HG02642 (cell line): ENCODE measurements around the gene PTPRG.

Experiments
- ATAC-seq: cut with Tn5 transposase; IDR thresholded peaks from one replicate; pipeline ENCODE4 v1.9.1; 2021; ENCODE audit warnings: mild to moderate bottlenecking; ENCODE audit not compliant: unreplicated experiment, poor library complexity

The PTPRG gene

GRCh38 chr3:62214850-62215249 lies 653.5 kb downstream of the PTPRG start:
- no peak for ATAC-seq

GRCh38 chr3:62220616-62221015 lies 659.2 kb downstream of the PTPRG start:
- ATAC-seq: no peak

- no peak for ATAC-seq
Measured at GRCh38 chr3:62225051-62225450, 663.7 kb downstream of the PTPRG start.

- ATAC-seq: no peak
Measured at GRCh38 chr3:62226601-62227339, 665.4 kb downstream of the PTPRG start.

- ATAC-seq: no peak
Measured at GRCh38 chr3:62228467-62228866, 667.1 kb downstream of the PTPRG start.

GRCh38 chr3:62229211-62229610 lies 667.8 kb downstream of the PTPRG start:
- no peak for ATAC-seq

GRCh38 chr3:62229908-62230307 lies 668.5 kb downstream of the PTPRG start:
- no peak for ATAC-seq

- ATAC-seq: no peak
Measured at GRCh38 chr3:62233065-62233464, 671.7 kb downstream of the PTPRG start.

GRCh38 chr3:62236016-62236415 lies 674.6 kb downstream of the PTPRG start:
- no peak for ATAC-seq

GRCh38 chr3:62237286-62237948 lies 676.0 kb downstream of the PTPRG start:
- no peak for ATAC-seq

- peak; percentile 76 for ATAC-seq
Measured at GRCh38 chr3:62238003-62238402, 676.6 kb downstream of the PTPRG start.

GRCh38 chr3:62238431-62238830 lies 677.1 kb downstream of the PTPRG start:
- ATAC-seq: peak; percentile 49

- no peak for ATAC-seq
Measured at GRCh38 chr3:62241279-62241678, 679.9 kb downstream of the PTPRG start.

- ATAC-seq: no peak
Measured at GRCh38 chr3:62242831-62243509, 681.6 kb downstream of the PTPRG start.

GRCh38 chr3:62246094-62246493 lies 684.7 kb downstream of the PTPRG start:
- no peak for ATAC-seq

- no peak for ATAC-seq
Measured at GRCh38 chr3:62246985-62247384, 685.6 kb downstream of the PTPRG start.

- no peak for ATAC-seq
Measured at GRCh38 chr3:62248734-62249483, 687.5 kb downstream of the PTPRG start.

- no peak for ATAC-seq
Measured at GRCh38 chr3:62249484-62249776, 688.1 kb downstream of the PTPRG start.

GRCh38 chr3:62249855-62250543 lies 688.6 kb downstream of the PTPRG start:
- no peak for ATAC-seq

GRCh38 chr3:62252438-62253157 lies 691.2 kb downstream of the PTPRG start:
- ATAC-seq: no peak
